ENCODE measurements around the gene URB1. TPM values are rescaled to one million over a fixed set of nuclear protein-coding genes. Genes with fewer than 3 reads are reported as not detected.

URB1 gene
- total RNA-seq, 1 experiment from 2014 or later = 18.1 TPM

DNA sequence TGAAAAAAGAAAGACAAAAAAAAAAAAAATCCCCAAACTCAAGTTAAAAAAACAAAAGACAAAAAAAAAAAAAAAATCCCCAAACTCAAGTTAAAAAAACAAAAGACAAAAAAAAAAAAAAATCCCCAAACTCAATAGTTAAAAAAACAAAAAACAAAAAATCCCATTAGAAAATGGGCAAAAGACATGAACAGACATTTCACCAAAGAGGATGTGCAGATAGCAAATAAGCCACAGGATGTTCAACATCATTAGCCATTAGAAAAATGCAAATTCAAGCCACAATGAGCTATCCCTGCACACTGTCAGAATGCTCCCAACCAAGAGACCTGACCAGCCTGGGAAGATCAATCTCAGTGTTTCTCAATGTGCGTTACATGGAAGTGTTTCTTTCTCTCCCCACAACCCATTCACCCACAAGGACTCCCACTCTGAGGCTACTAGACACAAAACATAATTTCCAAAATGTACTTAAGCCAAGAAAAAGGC, 60.3 kb downstream of the URB1 start:
- no peak overlapping the region for H3K27ac ChIP-seq (ENCODE audit: low read length)
- TF ChIP-seq, protein P1, sequence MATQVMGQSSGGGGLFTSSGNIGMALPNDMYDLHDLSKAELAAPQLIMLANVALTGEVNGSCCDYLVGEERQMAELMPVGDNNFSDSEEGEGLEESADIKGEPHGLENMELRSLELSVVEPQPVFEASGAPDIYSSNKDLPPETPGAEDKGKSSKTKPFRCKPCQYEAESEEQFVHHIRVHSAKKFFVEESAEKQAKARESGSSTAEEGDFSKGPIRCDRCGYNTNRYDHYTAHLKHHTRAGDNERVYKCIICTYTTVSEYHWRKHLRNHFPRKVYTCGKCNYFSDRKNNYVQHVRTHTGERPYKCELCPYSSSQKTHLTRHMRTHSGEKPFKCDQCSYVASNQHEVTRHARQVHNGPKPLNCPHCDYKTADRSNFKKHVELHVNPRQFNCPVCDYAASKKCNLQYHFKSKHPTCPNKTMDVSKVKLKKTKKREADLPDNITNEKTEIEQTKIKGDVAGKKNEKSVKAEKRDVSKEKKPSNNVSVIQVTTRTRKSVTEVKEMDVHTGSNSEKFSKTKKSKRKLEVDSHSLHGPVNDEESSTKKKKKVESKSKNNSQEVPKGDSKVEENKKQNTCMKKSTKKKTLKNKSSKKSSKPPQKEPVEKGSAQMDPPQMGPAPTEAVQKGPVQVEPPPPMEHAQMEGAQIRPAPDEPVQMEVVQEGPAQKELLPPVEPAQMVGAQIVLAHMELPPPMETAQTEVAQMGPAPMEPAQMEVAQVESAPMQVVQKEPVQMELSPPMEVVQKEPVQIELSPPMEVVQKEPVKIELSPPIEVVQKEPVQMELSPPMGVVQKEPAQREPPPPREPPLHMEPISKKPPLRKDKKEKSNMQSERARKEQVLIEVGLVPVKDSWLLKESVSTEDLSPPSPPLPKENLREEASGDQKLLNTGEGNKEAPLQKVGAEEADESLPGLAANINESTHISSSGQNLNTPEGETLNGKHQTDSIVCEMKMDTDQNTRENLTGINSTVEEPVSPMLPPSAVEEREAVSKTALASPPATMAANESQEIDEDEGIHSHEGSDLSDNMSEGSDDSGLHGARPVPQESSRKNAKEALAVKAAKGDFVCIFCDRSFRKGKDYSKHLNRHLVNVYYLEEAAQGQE (IDR thresholded peaks at IDR 0.05; ENCODE audit: insufficient read depth in 1 of 2, low read depth in 2 of 2, low read length in 1 of 2) = no peak
- TF ChIP-seq CTCF (IDR thresholded peaks at IDR 0.05) = no peak
- no peak for TF ChIP-seq POLR2AphosphoS5 (IDR thresholded peaks at IDR 0.05; ENCODE audit: low read depth, low read length)
- no peak for TF ChIP-seq SIN3A (IDR thresholded peaks at IDR 0.05; ENCODE audit: borderline replicate concordance, insufficient read depth, low read depth, low read length)
- no peak for TF ChIP-seq TCF7L2 (IDR thresholded peaks at IDR 0.05; ENCODE audit: low read depth, low read length)
- H3K4me3 ChIP-seq (ENCODE audit: low read depth in 2 of 2, low read length in 2 of 2) = no peak overlapping the region
- no peaks in the 10 kb centered on the region for H3K9me3 ChIP-seq (ENCODE audit: control insufficient read depth, insufficient read depth, low read depth, low read length)
- H3K4me1 ChIP-seq (ENCODE audit: control insufficient read depth, insufficient read depth, low read length) = no peaks in the 10 kb centered on the region
- no TSS peak for BruUV-seq (replicated peaks)
- H3K36me3 ChIP-seq (ENCODE audit: control insufficient read depth, insufficient read depth, low read length) = peaks cover 27% of the 10 kb centered on the region
- no peak for DNase-seq (ENCODE audit: low read depth, low spot score)
- POLR2A ChIA-PET = no interaction called here
- intact Hi-C loops (cut with micrococcal nuclease; ENCODE audit: unreplicated experiment) = no loop called here
- in situ Hi-C loops (cut with HindIII; ENCODE audit: low pct_unique_long_range_greater_than_20kb, low sequenced_read_pairs) = no loop called here
- no peak for ATAC-seq
- CTCF ChIA-PET = no interaction called here
- no peaks in the 10 kb centered on the region for H3K27me3 ChIP-seq (ENCODE audit: control insufficient read depth, insufficient read depth, low read length)

GRCh38 chr21:32331444-32332305, 61.1 kb downstream of the URB1 start:
- H3K27ac ChIP-seq (ENCODE audit: low read length) = no peak overlapping the region
- ChIA-PET CTCF (no interaction called here), POLR2A (interaction anchor here (0.7 kb wide), 1 partner anchor 33 kb away, joined by 3 read pairs; no protein-coding TSS in a partner anchor)
- DNase-seq (ENCODE audit: low read depth, low spot score) = no peak
- TF ChIP-seq CTCF (IDR thresholded peaks at IDR 0.05) = no peak
- TF ChIP-seq, protein P1 (IDR thresholded peaks at IDR 0.05; ENCODE audit: insufficient read depth in 1 of 2, low read depth in 2 of 2, low read length in 1 of 2) = no peak
- no peak for TF ChIP-seq POLR2AphosphoS5 (IDR thresholded peaks at IDR 0.05; ENCODE audit: low read depth, low read length)
- TF ChIP-seq SIN3A (IDR thresholded peaks at IDR 0.05; ENCODE audit: borderline replicate concordance, insufficient read depth, low read depth, low read length) = no peak
- TF ChIP-seq TCF7L2 (IDR thresholded peaks at IDR 0.05; ENCODE audit: low read depth, low read length) = no peak
- H3K9me3 ChIP-seq (ENCODE audit: control insufficient read depth, insufficient read depth, low read depth, low read length) = no peaks in the 10 kb centered on the region
- peaks cover 26% of the 10 kb centered on the region for H3K36me3 ChIP-seq (ENCODE audit: control insufficient read depth, insufficient read depth, low read length)
- no TSS peak for BruUV-seq (replicated peaks)
- H3K27me3 ChIP-seq (ENCODE audit: control insufficient read depth, insufficient read depth, low read length) = no peaks in the 10 kb centered on the region
- intact Hi-C loops (cut with micrococcal nuclease; ENCODE audit: unreplicated experiment) (no loop called here), in situ Hi-C loops (cut with HindIII; ENCODE audit: low pct_unique_long_range_greater_than_20kb, low sequenced_read_pairs) (no loop called here)
- no peak for ATAC-seq
- H3K4me3 ChIP-seq (ENCODE audit: low read depth in 2 of 2, low read length in 2 of 2) = no peak overlapping the region
- H3K4me1 ChIP-seq (ENCODE audit: control insufficient read depth, insufficient read depth, low read length) = no peaks in the 10 kb centered on the region
